ENCODE results near the gene GABRB2.

GABRB2 gene

GRCh38 chr5:161467703-161468102 lies 78.8 kb downstream of the GABRB2 start:
- no peak for DNase-seq

DNA sequence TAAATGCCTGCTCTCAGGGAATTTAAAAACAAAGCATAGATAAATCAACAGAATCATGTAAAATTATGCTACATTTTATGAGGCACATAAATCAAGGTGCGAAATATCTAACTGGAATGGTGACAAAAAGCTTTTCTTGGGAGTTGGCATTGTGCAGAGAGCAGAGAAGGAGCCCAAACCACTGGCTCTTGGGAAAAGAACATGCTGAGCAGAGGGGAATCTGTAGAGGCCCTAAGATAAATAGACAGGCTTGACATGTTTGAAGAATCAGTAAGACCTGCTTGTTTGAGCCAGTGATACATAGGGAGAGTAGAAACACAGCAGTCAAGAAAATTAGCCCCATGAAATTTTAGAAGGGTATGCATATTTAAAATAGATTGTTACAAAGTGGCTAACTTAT lies 85.8 kb downstream of the GABRB2 start:
- DNase-seq: no peak

GRCh38 chr5:161446655-161447054 lies 99.9 kb downstream of the GABRB2 start:
- DNase-seq: no peak

- DNase-seq: no peak
These were observed 104.1 kb downstream of the GABRB2 start for GRCh38 chr5:161442471-161442870.

DNA sequence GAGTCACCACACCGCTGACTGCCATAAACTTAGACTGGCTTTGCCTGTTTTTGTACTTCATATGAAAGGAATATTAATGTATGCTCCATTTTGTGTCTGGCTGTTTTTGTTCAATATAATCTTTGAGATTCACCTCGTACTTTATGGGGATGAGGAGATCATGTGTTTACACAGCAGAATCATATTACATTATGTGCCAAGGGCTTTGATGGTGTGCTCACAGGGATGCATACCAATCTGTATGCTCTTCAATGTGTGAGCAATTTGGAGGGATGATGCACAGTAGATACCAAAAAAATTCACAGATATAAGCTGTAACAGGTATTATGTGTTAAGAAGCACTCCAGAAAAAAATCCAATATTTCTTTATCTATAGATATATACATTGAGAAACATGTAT lies 113.7 kb downstream of the GABRB2 start:
- DNase-seq: no peak

DNA sequence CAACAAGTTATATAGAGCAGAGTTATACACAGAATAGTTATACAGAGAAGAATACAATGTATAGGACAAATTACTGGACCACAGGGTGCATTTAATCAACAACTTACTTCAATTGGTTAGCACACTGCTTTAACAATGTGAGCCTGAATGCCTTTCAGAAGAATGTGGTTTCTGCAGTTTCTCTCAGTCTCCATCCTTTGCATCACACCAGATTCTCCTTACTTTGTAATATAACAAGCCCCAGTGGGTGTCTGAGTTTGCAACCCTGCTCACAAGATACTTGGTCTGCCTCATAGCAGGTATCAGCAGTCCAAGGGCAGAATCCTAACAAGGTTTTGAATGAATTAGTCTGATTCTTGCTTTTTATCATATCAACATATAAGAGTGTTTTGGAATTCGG lies 114.6 kb downstream of the GABRB2 start:
- DNase-seq: no peak

GRCh38 chr5:161421067-161421466 lies 125.5 kb downstream of the GABRB2 start:
- no peak for DNase-seq

DNA sequence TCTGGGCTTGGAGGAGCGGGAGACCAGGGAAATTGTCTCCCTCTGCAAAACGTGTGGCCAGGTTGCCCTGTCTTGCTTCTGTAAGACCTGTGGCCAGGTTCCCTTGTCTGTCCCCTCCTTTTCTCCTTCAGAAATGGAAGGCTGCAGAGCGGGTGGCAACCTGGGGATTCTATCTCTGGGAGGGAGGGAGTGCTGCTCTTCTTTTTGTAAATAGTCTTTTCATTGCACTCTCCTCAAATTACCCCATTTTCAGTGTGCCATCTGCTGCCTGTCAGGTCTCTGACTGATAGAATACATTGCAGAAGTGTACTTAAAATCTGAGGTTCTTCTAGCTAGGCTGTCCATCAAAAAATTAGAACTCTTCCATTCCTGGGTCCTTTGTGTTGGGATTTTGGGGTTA lies 126.0 kb downstream of the GABRB2 start:
- no peak for DNase-seq

DNA sequence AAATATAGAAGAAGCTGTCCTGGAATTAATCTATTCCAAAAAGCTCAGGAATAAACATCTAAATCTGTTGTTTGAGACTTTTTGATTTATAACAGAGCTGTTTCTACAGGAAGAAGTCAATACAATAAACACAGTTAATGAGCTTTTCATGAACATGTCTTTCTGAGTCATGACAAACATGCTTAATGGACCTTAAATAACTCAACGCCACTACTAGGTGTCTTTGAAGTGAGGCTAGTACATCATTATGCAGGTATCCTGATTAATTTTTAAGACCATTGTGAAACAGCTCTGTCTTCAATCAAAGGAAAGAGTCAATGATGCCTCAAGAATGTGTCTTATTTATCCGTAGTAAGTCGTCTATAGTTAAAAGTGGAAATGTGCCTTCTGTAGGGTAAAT lies 131.6 kb downstream of the GABRB2 start:
- no peak for DNase-seq

GRCh38 chr5:161414037-161414436 lies 132.5 kb downstream of the GABRB2 start:
- DNase-seq: no peak

- DNase-seq: no peak
These were observed 133.7 kb downstream of the GABRB2 start for GRCh38 chr5:161412792-161413191.

DNA sequence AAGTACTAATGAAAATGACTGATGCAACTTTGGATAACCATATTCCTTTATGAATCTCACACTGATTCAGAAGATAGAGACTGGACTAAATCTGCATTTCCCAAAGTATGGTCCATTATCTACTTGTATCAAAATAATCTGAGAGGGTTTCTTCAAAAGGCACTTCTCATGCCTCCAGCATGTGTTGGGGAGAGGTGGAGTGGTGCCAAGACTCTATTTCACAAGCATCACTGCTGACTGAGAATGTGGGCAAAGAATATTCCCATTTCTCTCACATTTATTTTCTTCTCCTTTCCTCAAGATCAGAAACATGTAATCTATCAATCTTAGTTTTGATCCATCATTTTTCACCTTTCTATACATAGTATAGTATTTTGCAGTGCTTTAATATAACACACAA lies 135.4 kb downstream of the GABRB2 start:
- no peak for DNase-seq

DNA sequence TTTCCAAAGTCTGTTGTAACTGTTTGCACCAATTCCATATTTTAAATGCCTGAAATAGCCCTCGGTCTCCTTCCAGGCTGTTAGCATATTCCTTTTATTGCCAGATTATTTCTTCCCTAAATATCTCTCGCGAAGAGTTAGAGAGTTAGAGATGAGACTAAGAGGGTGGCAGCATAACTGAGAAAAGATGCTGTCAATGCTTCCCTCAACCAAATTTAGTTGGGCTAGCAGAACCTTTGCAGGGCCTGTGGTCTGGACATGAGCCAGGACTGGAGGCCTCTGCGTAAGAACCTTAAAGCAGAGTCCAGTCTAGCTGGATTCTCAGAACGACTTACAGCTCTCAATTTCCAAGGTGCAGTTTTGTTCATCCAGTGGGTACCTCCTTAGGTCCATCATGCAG lies 135.9 kb downstream of the GABRB2 start:
- no peak for DNase-seq

DNA sequence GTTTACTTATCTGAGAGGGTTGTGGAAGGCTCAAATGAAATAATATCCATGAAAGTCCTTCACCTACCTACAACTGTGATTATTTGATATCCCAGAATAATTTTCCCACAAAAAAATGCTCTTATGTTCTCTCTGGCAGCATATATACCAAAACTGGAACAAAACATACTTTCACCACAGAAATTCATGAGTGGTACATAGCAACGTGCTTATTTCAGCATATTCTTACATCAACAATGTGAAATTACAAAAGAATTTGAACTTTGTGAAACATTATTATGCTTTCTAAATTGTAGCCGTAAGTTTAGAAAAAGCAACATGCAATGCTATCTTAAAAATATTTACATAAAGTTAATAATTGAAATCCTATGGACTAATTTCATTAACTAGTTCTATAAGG lies 137.1 kb downstream of the GABRB2 start:
- no peak for DNase-seq

DNA sequence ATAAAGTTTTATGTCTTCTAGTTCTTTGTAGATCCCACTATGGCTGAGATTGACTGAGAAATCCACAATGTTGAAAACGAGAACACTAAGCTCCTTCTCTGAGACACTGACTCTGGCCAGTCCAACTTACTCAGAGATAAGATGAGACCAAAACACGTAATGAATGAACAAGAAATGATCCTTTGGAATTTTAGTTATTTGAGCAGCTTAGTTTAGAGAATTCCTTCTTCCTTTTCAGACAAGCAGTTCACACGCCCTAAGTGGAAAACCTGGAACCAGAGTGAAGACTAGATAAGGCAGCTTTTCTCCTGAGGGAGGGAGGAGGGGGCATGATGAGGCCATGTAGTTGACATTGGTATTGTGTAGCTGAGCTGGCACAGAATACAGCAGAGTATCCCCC lies 139.6 kb downstream of the GABRB2 start:
- no peak for DNase-seq

- DNase-seq: no peak
These were observed 142.5 kb downstream of the GABRB2 start for GRCh38 chr5:161403996-161404395.

GRCh38 chr5:161403121-161403520 lies 143.4 kb downstream of the GABRB2 start:
- no peak for DNase-seq

GRCh38 chr5:161400583-161400982 lies 145.9 kb downstream of the GABRB2 start:
- no peak for DNase-seq

- DNase-seq: no peak
These were observed 146.4 kb downstream of the GABRB2 start for GRCh38 chr5:161399996-161400562.

DNA sequence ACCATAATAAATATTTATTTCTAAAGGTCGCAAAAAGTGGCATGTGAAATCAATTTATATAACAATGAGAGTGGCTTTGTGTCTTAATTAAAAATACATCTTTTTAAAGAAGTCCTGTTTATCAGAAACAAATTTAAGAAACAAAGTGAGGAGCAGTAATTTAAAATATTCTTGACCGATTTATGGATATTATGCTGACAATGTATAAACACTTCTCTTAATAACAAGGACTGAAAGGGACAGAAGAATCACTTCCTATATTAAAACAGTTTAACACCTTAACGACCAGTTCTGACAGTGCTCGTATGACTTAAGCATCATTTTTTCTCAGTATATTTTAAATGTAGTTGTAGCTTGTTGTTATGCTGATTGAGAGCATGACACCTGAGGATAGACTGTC lies 149.1 kb downstream of the GABRB2 start:
- no peak for DNase-seq

- no peak for DNase-seq
These were observed 150.4 kb downstream of the GABRB2 start for GRCh38 chr5:161396171-161396570.

- DNase-seq: no peak
These were observed 154.8 kb downstream of the GABRB2 start for GRCh38 chr5:161391724-161392123.

DNA sequence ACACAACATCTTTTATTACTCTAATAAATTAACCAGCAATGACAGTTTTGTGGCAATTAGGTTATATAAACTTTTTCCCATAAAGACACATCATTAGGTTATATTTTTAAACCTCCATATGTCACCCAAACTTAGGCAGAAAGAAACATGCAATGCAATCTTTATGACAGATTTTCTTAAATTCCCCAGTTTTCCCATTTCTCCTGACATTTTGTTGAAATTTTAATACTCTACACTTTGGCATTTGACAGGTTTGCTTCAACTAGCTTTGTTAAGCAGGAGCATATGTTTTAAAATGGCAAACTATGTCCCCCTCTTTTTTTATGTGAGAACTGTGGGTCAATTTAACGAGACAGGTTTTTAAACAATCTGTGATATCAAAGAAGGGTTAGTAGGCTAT lies 155.5 kb downstream of the GABRB2 start:
- DNase-seq: no peak

- DNase-seq: no peak
These were observed 159.4 kb downstream of the GABRB2 start for GRCh38 chr5:161387121-161387520.

DNA sequence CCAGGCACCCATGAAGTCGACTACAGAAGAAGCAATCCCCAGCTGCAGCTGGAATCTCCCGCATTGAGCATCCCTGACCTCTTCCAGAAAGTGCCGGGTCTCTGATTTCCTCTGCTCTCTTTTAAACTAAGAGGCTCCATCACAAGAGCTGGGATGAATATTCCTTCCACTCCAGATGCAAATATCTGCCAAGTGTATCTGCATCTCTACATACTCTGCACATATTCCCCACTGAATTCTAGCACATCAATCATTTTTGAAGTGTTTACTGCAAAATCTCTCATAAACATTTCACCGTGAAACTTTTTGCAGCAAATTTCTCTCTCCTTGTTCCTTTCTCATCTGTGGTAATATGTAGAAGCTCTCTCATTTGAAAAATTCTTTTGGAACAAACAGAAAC lies 161.5 kb downstream of the GABRB2 start:
- DNase-seq: no peak

- DNase-seq: no peak
These were observed 163.8 kb downstream of the GABRB2 start for GRCh38 chr5:161382685-161383084.

Measured in activated naive CD4-positive, alpha-beta T cell treated with Interleukin-2 at 50 U/mL for 16 hours (primary cell).